GM06990 (cell line): Measurements from ENCODE around the gene AGGF1.
"Not testable (repeated sequence)": the region's sequence is repeated elsewhere in the genome, so short reads cannot be mapped to it uniquely, and the experiment has no call there.

ENCODE experiments used
- DNase-seq: peaks from one replicate; pipeline ENCODE4 v3.0.0-alpha.2; 2011; ENCODE audit not compliant: insufficient read length; ENCODE audit errors: extremely low read depth
- H3K27me3 ChIP-seq: replicated peaks from 2 replicates; pipeline ENCODE4 v1.6.0; 2011; ENCODE audit warnings: low read length; ENCODE audit not compliant: control insufficient read depth, insufficient read depth
- H3K36me3 ChIP-seq: 2 replicates; pipeline ENCODE4 v1.5.1; 2011; ENCODE audit warnings: low read length; ENCODE audit not compliant: control insufficient read depth, insufficient read depth
- H3K4me3 ChIP-seq: replicated peaks from 2 replicates; pipeline ENCODE4 v1.5.1; 2011; ENCODE audit warnings: low read depth, mild to moderate bottlenecking, control low read depth, low read length
- CTCF ChIP-seq: IDR thresholded peaks from 2 replicates; pipeline ENCODE4 v1.5.1; 2011; ENCODE audit warnings: low read length, control low read depth, mild to moderate bottlenecking, inconsistent platforms; ENCODE audit not compliant: insufficient read depth, poor library complexity, severe bottlenecking

The AGGF1 gene

DNA sequence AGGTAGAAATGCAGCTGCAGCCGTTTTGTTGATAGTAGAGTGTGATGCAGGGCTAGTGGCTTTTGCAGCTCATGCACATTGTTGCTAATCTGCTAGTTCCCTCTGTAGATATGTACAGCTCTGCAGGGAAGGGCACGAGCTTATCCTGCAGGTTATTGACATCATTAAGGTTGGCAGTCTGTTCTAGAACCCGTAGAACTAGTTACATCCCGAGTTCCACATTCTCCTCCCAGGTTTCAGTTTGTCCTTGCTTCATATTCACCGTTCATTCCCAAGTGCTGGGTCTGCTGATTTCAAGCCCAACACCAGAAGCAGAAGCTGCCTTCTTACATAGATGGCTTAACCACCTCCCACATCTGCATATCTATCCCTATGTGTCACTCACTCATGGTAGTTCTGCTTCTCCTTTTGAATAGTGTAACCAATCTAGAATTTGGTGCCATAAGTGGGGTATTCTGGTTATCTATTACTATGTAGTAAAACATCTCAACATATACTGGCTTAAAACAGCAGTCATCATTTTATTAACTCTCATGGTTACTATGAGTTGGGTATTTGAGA, 39.2 kb upstream of the AGGF1 start:
- no peak for DNase-seq
- Histone ChIP-seq H3K36me3 (no peaks in the 10 kb centered on the region), H3K27me3 (no peaks in the 10 kb centered on the region), H3K4me3 (no peak overlapping the region)
- TF ChIP-seq CTCF: no peak

DNA sequence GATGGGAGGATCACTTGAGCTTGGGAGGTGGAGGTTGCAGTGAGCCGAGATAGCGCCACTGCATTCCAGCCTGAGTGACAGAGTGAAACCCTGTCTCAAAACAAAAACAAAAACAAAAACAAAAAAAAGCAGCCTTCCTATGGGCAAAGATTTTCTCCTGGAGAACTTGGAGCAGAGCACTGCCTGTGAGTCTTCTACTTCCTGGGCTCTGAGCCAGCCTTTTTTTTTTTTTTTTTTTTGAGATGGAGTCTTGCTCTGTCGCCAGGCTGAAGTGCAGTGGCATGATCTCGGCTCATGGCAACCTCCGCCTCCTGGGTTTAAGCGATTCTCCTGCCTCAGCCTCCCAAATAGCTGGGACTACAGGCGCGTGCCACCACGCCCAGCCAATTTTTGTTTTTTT, 36.8 kb upstream of the AGGF1 start:
- not testable (repeated sequence) for DNase-seq, H3K27me3 ChIP-seq, H3K4me3 ChIP-seq, H3K36me3 ChIP-seq

GRCh38 chr5:76994337-76994736, 35.9 kb upstream of the AGGF1 start:
- H3K27me3 ChIP-seq: no peaks in the 10 kb centered on the region
- no peak for DNase-seq
- no peak for TF ChIP-seq CTCF

GRCh38 chr5:76998251-76998650, 32.0 kb upstream of the AGGF1 start:
- DNase-seq, H3K4me3 ChIP-seq, H3K27me3 ChIP-seq, H3K36me3 ChIP-seq: not testable (repeated sequence)

More at GRCh38 chr5:76994337-76994736, 35.9 kb upstream of the AGGF1 start:
- Histone ChIP-seq H3K36me3 (no peaks in the 10 kb centered on the region), H3K4me3 (no peak overlapping the region)

- no peak overlapping the region for H3K4me3 ChIP-seq
- H3K27me3 ChIP-seq: no peaks in the 10 kb centered on the region
- no peak for TF ChIP-seq CTCF
- H3K36me3 ChIP-seq: no peaks in the 10 kb centered on the region
- no peak for DNase-seq
These were observed 30.8 kb upstream of the AGGF1 start for GRCh38 chr5:76999451-76999850.

- H3K36me3 ChIP-seq: no peaks in the 10 kb centered on the region
- H3K4me3 ChIP-seq: no peak overlapping the region
- TF ChIP-seq CTCF: no peak
- no peak for DNase-seq
- no peaks in the 10 kb centered on the region for H3K27me3 ChIP-seq
These were observed 27.0 kb upstream of the AGGF1 start for GRCh38 chr5:77003246-77003645.

- no peaks in the 10 kb centered on the region for H3K36me3 ChIP-seq
- H3K4me3 ChIP-seq: no peak overlapping the region
- no peak for DNase-seq
- no peak for TF ChIP-seq CTCF
- H3K27me3 ChIP-seq: no peaks in the 10 kb centered on the region
These were observed 24.1 kb upstream of the AGGF1 start for GRCh38 chr5:77006124-77006523.
